GM23248 (cell line): ENCODE measurements around the gene ABLIM2.

Experiments
- EZH2 ChIP-seq: fragments of 200-600 bp; sonication (generic); IDR thresholded peaks from 2 replicates; pipeline ENCODE4 v1.6.1; 2018; ENCODE audit warnings: antibody characterized with exemption, mild to moderate bottlenecking; ENCODE audit not compliant: insufficient read depth, poor library complexity, severe bottlenecking
- EZH2phosphoT487 ChIP-seq: fragments of 200-600 bp; sonication (generic); IDR thresholded peaks from 2 replicates; pipeline ENCODE4 v1.6.1; 2018; ENCODE audit warnings: antibody characterized with exemption, moderate library complexity, mild to moderate bottlenecking, low read depth; ENCODE audit not compliant: insufficient read depth

DNA sequence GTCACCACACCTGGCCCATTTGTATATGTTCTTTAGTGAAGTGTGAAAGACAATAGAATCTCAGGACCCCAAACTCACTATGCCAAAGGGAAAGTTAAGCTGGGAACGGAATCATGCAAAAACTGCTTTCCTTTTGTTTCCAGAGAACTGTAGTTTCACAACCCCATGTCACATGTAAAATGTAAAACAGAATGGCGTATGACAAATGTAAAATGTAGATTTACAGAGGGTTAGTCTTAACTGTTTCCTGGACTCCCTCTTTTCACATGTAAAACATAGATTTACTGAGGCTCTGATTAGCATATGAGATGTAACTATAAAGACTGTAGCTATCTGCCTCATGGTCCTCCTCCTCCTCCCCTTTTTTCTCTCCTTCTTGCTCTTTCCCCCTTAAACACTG lies 66.3 kb downstream of the ABLIM2 start:
- TF ChIP-seq EZH2 (no peak), EZH2phosphoT487 (no peak)
